Fibroblast of villous mesenchyme (primary cell): ENCODE measurements around the gene TMEM92. TPM values are rescaled to one million over a fixed set of nuclear protein-coding genes. Genes with fewer than 3 reads are reported as not detected.
A peak's percentile ranks its signal among the peaks of the same experiment; 100 is the strongest.

Experiments
- DNase-seq: peaks from one replicate; pipeline ENCODE4 v3.0.0-alpha.2; 2010; ENCODE audit warnings: low read depth
- H3K4me3 ChIP-seq: 2 replicates; pipeline ENCODE4 v1.5.1; 2011; ENCODE audit warnings: low read depth, mild to moderate bottlenecking, low read length
- CTCF ChIP-seq: IDR thresholded peaks from 2 replicates; pipeline ENCODE4 v1.5.1; 2012; ENCODE audit warnings: low read depth, mild to moderate bottlenecking, low read length; ENCODE audit not compliant: insufficient read depth
- total RNA-seq: library from RNA; depleted of rRNA; stranded (reverse); fragments of >200 nt; gene quantifications from 2 replicates; pipeline ENCODE4 v1.2.3, GENCODE V29; 2012

Gene TMEM92
- total RNA-seq, 1 donor: not detected

GRCh38 chr17:50240851-50241250 lies 33.4 kb upstream of the TMEM92 start:
- no peak overlapping the region for H3K4me3 ChIP-seq
- TF ChIP-seq CTCF: no peak
- peak; percentile 25 for DNase-seq

- no peak for DNase-seq
- H3K4me3 ChIP-seq: no peak overlapping the region
- TF ChIP-seq CTCF: no peak
Observed at GRCh38 chr17:50241431-50241830, 32.8 kb upstream of the TMEM92 start.

GRCh38 chr17:50244771-50245170 lies 29.5 kb upstream of the TMEM92 start:
- no peak for DNase-seq

GRCh38 chr17:50248255-50248654 lies 26.0 kb upstream of the TMEM92 start:
- TF ChIP-seq CTCF: no peak
- DNase-seq: no peak
- H3K4me3 ChIP-seq: no peak overlapping the region

More at GRCh38 chr17:50244771-50245170, 29.5 kb upstream of the TMEM92 start:
- no peak for TF ChIP-seq CTCF
- H3K4me3 ChIP-seq: no peak overlapping the region

GRCh38 chr17:50252781-50253180 lies 21.5 kb upstream of the TMEM92 start:
- DNase-seq: no peak
- no peak for TF ChIP-seq CTCF

GRCh38 chr17:50255766-50256635 lies 18.3 kb upstream of the TMEM92 start:
- TF ChIP-seq CTCF: no peak
- DNase-seq: no peak
- H3K4me3 ChIP-seq: no peak overlapping the region

More at GRCh38 chr17:50252781-50253180, 21.5 kb upstream of the TMEM92 start:
- no peak overlapping the region for H3K4me3 ChIP-seq
